Stomach (tissue), 4 donors: Measurements from ENCODE around the gene GNPAT.

Source experiments
- EP300 ChIP-seq: sonication (generic); formaldehyde crosslinking; IDR thresholded peaks from one replicate; pipeline ENCODE4 v1.6.1; 2017; ENCODE audit warnings: antibody characterized with exemption
- POLR2A ChIP-seq, 4 donors: fragments of 450-650 bp; IDR thresholded peaks; one replicate each; pipeline ENCODE4 v1.6.1; 2016; ENCODE audit warnings: antibody characterized with exemption in 4 of 4, control low read depth in 2 of 4, mild to moderate bottlenecking in 1 of 4, moderate library complexity in 1 of 4
- POLR2AphosphoS5 ChIP-seq, 3 donors: sonication (generic); formaldehyde crosslinking; IDR thresholded peaks; one replicate each; pipeline ENCODE4 v1.6.1; 2016; ENCODE audit warnings: antibody characterized with exemption in 3 of 3
- TF ChIP-seq, protein P1 (sequence below), 7 experiments: fragments of 450-650 bp in 4 of 7; fragments of 200-600 bp in 3 of 7; sonication (generic) in 3 of 7; IDR thresholded peaks; one replicate each; pipeline ENCODE4 v1.5.1; 2016 to 2019; ENCODE audit warnings: antibody characterized with exemption in 7 of 7, control low read depth in 2 of 7, mild to moderate bottlenecking in 1 of 7

DNA sequence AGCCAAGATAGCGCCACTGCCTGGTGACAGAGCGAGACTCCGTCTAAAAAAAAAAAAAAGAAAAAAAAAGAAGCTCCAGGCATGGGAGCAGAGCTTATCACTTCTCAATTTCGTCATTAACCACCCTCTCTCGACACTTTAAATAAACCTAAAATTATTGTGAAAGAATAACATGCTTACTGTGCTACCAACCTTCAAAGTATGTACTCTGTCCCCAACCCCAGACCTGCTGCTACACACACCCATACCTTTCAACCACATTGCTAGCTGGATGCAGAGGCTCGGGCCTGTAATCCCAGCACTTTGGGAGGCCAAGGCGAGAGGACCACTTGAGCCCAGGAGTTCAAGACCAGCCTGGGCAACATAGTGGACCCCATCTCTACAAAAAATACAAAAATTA is 38.7 kb downstream of the GNPAT start:
- TF ChIP-seq, protein P1, sequence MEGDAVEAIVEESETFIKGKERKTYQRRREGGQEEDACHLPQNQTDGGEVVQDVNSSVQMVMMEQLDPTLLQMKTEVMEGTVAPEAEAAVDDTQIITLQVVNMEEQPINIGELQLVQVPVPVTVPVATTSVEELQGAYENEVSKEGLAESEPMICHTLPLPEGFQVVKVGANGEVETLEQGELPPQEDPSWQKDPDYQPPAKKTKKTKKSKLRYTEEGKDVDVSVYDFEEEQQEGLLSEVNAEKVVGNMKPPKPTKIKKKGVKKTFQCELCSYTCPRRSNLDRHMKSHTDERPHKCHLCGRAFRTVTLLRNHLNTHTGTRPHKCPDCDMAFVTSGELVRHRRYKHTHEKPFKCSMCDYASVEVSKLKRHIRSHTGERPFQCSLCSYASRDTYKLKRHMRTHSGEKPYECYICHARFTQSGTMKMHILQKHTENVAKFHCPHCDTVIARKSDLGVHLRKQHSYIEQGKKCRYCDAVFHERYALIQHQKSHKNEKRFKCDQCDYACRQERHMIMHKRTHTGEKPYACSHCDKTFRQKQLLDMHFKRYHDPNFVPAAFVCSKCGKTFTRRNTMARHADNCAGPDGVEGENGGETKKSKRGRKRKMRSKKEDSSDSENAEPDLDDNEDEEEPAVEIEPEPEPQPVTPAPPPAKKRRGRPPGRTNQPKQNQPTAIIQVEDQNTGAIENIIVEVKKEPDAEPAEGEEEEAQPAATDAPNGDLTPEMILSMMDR (IDR thresholded peaks at IDR 0.05), result no peak
- no peak for TF ChIP-seq EP300
- no peak for TF ChIP-seq POLR2A (IDR thresholded peaks at IDR 0.05)
- no peak for TF ChIP-seq POLR2AphosphoS5 (IDR thresholded peaks at IDR 0.05)
